Smooth muscle cell of the brain vasculature (primary cell): ENCODE data around the gene CUBN.
A peak's percentile ranks its signal among the peaks of the same experiment; 100 is the strongest.
"Not testable (repeated sequence)": the region's sequence is repeated elsewhere in the genome, so short reads cannot be mapped to it uniquely, and the experiment has no call there.

Experiments used
- DNase-seq: peaks from one replicate; pipeline ENCODE4 v3.0.0-alpha.2; 2012; ENCODE audit warnings: low read depth, low spot score

The CUBN gene

GRCh38 chr10:16870331-16870730 is 259.3 kb downstream of the CUBN start:
- DNase-seq, result no peak

GRCh38 chr10:16867990-16868389 is 261.6 kb downstream of the CUBN start:
- DNase-seq, result no peak

- no peak for DNase-seq
Observed at GRCh38 chr10:16867556-16867955, 262.1 kb downstream of the CUBN start.

- no peak for DNase-seq
Observed at GRCh38 chr10:16866541-16867275, 262.9 kb downstream of the CUBN start.

GRCh38 chr10:16865766-16866165 is 263.8 kb downstream of the CUBN start:
- no peak for DNase-seq

GRCh38 chr10:16863766-16864165 is 265.8 kb downstream of the CUBN start:
- DNase-seq, result no peak

- no peak for DNase-seq
Observed at GRCh38 chr10:16857419-16857818, 272.2 kb downstream of the CUBN start.

- no peak for DNase-seq
Observed at GRCh38 chr10:16856567-16856966, 273.0 kb downstream of the CUBN start.

- no peak for DNase-seq
Observed at GRCh38 chr10:16856092-16856491, 273.5 kb downstream of the CUBN start.

- DNase-seq, result no peak
Observed at GRCh38 chr10:16854623-16855022, 275.0 kb downstream of the CUBN start.

- no peak for DNase-seq
Observed at GRCh38 chr10:16853809-16854208, 275.8 kb downstream of the CUBN start.

GRCh38 chr10:16853201-16853600 is 276.4 kb downstream of the CUBN start:
- no peak for DNase-seq

GRCh38 chr10:16852624-16853023 is 277.0 kb downstream of the CUBN start:
- no peak for DNase-seq

- no peak for DNase-seq
Observed at GRCh38 chr10:16848562-16849154, 281.0 kb downstream of the CUBN start.

GRCh38 chr10:16847644-16848043 is 282.0 kb downstream of the CUBN start:
- DNase-seq, result no peak

- DNase-seq, result no peak
Observed at GRCh38 chr10:16845248-16845647, 284.4 kb downstream of the CUBN start.

- DNase-seq, result no peak
Observed at GRCh38 chr10:16843252-16843870, 286.2 kb downstream of the CUBN start.

GRCh38 chr10:16835228-16835627 is 294.4 kb downstream of the CUBN start:
- DNase-seq, result no peak

GRCh38 chr10:16832351-16833080 is 297.1 kb downstream of the CUBN start:
- peak; percentile 88 for DNase-seq

- DNase-seq, result no peak
Observed at GRCh38 chr10:16828701-16829175, 300.9 kb downstream of the CUBN start.

GRCh38 chr10:16828114-16828568 is 301.5 kb downstream of the CUBN start:
- peak; percentile 79 for DNase-seq

- DNase-seq, result not testable (repeated sequence)
Observed at GRCh38 chr10:16827474-16827873, 302.1 kb downstream of the CUBN start.
